Measurements from ENCODE around the gene DCBLD1. TPM values are rescaled to one million over a fixed set of nuclear protein-coding genes. Genes with fewer than 3 reads are reported as not detected.

The DCBLD1 gene
- total RNA-seq, 2 experiments from 2014 or later: 0.08 TPM; not detected in 1

- Histone ChIP-seq H3K9me3 (ENCODE audit: low read length) (no peaks in the 10 kb centered on the region), H3K36me3 (ENCODE audit: insufficient read depth, low read length) (no peaks in the 10 kb centered on the region), H3K4me3 (ENCODE audit: low read depth, low read length, poor library complexity, severe bottlenecking) (no peak overlapping the region), H3K9me2 (ENCODE audit: insufficient read depth, low read length) (no peaks in the 10 kb centered on the region), H3K27ac (ENCODE audit: low read depth, low read length, poor library complexity, severe bottlenecking) (no peak overlapping the region), H4K20me1 (ENCODE audit: insufficient read depth, low read length) (no peaks in the 10 kb centered on the region), H3K4me1 (ENCODE audit: insufficient read depth, low read length, poor library complexity, severe bottlenecking) (no peaks in the 10 kb centered on the region), H2AFZ (ENCODE audit: low read length) (no peak overlapping the region), H3K79me2 (ENCODE audit: insufficient read depth, low read depth, low read length) (no peaks in the 10 kb centered on the region), H3K4me2 (ENCODE audit: low read length) (no peak overlapping the region)
- POLR2A ChIA-PET: interaction anchor here (0.6 to 1.1 kb wide), 2 partner anchors 15 to 27 kb away, joined by 3 to 4 read pairs; no protein-coding TSS in a partner anchor
- TF ChIP-seq EZH2phosphoT487 (IDR thresholded peaks at IDR 0.05; ENCODE audit: borderline replicate concordance, low read depth, low read length): no peak
- no peak for TF ChIP-seq CTCF (conservative IDR thresholded peaks at IDR 0.05; ENCODE audit: low read length)
- no TSS peak for BruUV-seq (replicated peaks)
- no peak for DNase-seq (ENCODE audit: low spot score)
- intact Hi-C loops (cut with micrococcal nuclease; ENCODE audit: unreplicated experiment): no loop called here
- CTCF ChIA-PET (ENCODE audit: unreplicated experiment): no interaction called here
These were observed 53.8 kb downstream of the DCBLD1 start for GRCh38 chr6:117536317-117536716.

- Histone ChIP-seq H3K79me2 (ENCODE audit: insufficient read depth, low read depth, low read length) (no peaks in the 10 kb centered on the region), H3K4me1 (ENCODE audit: insufficient read depth, low read length, poor library complexity, severe bottlenecking) (no peaks in the 10 kb centered on the region), H3K4me3 (ENCODE audit: low read depth, low read length, poor library complexity, severe bottlenecking) (no peak overlapping the region), H3K4me2 (ENCODE audit: low read length) (no peak overlapping the region), H3K36me3 (ENCODE audit: insufficient read depth, low read length) (no peaks in the 10 kb centered on the region), H3K9me3 (ENCODE audit: low read length) (no peaks in the 10 kb centered on the region), H3K9me2 (ENCODE audit: insufficient read depth, low read length) (no peaks in the 10 kb centered on the region), H4K20me1 (ENCODE audit: insufficient read depth, low read length) (no peaks in the 10 kb centered on the region), H3K27ac (ENCODE audit: low read depth, low read length, poor library complexity, severe bottlenecking) (no peak overlapping the region), H2AFZ (ENCODE audit: low read length) (no peak overlapping the region)
- ChIA-PET POLR2A (no interaction called here), CTCF (ENCODE audit: unreplicated experiment) (no interaction called here)
- intact Hi-C loops (cut with micrococcal nuclease; ENCODE audit: unreplicated experiment): no loop called here
- TF ChIP-seq EZH2phosphoT487 (IDR thresholded peaks at IDR 0.05; ENCODE audit: borderline replicate concordance, low read depth, low read length): no peak
- no peak for TF ChIP-seq CTCF (conservative IDR thresholded peaks at IDR 0.05; ENCODE audit: low read length)
- DNase-seq (ENCODE audit: low spot score): no peak
- no TSS peak for BruUV-seq (replicated peaks)
These were observed 56.1 kb downstream of the DCBLD1 start for GRCh38 chr6:117538615-117539014.

- no peak for DNase-seq (ENCODE audit: low spot score)
- POLR2A ChIA-PET: interaction anchor here (0.5 kb wide), 1 partner anchor 19 kb away, joined by 3 read pairs; no protein-coding TSS in a partner anchor
- Histone ChIP-seq H4K20me1 (ENCODE audit: insufficient read depth, low read length) (no peaks in the 10 kb centered on the region), H3K36me3 (ENCODE audit: insufficient read depth, low read length) (no peaks in the 10 kb centered on the region), H3K9me3 (ENCODE audit: low read length) (no peaks in the 10 kb centered on the region), H3K4me3 (ENCODE audit: low read depth, low read length, poor library complexity, severe bottlenecking) (no peak overlapping the region), H3K4me1 (ENCODE audit: insufficient read depth, low read length, poor library complexity, severe bottlenecking) (no peaks in the 10 kb centered on the region), H2AFZ (ENCODE audit: low read length) (no peak overlapping the region), H3K79me2 (ENCODE audit: insufficient read depth, low read depth, low read length) (no peaks in the 10 kb centered on the region), H3K9me2 (ENCODE audit: insufficient read depth, low read length) (no peaks in the 10 kb centered on the region), H3K27ac (ENCODE audit: low read depth, low read length, poor library complexity, severe bottlenecking) (no peak overlapping the region), H3K4me2 (ENCODE audit: low read length) (no peak overlapping the region)
- TF ChIP-seq EZH2phosphoT487 (IDR thresholded peaks at IDR 0.05; ENCODE audit: borderline replicate concordance, low read depth, low read length): no peak
- no peak for TF ChIP-seq CTCF (conservative IDR thresholded peaks at IDR 0.05; ENCODE audit: low read length)
- CTCF ChIA-PET (ENCODE audit: unreplicated experiment): no interaction called here
- no TSS peak for BruUV-seq (replicated peaks)
- intact Hi-C loops (cut with micrococcal nuclease; ENCODE audit: unreplicated experiment): no loop called here
These were observed 58.2 kb downstream of the DCBLD1 start for GRCh38 chr6:117540670-117541069.
